ENCODE data around the gene RPL38.

The RPL38 gene

GRCh38 chr17:74212209-74212912 lies 8.9 kb downstream of the RPL38 start:
- no peaks in the 10 kb centered on the region for H3K27me3 ChIP-seq (ENCODE audit: insufficient read depth, poor library complexity, severe bottlenecking)
- peak overlapping the region; percentile 50 for H3K4me3 ChIP-seq (replicated peaks; ENCODE audit: insufficient read depth, low read length)
- TF ChIP-seq CTCF (IDR thresholded peaks at IDR 0.05; ENCODE audit: insufficient read depth, low read length) (no peak), SPI1 (IDR thresholded peaks at IDR 0.05; ENCODE audit: borderline replicate concordance, low read depth) (no peak), GABPA (IDR thresholded peaks at IDR 0.05; ENCODE audit: low read depth) (no peak), POLR2AphosphoS5 (IDR thresholded peaks at IDR 0.05; ENCODE audit: low read depth) (no peak), REST (IDR thresholded peaks at IDR 0.05; ENCODE audit: insufficient replicate concordance, low read depth) (no peak)
- peak in 1 of 2 experiments; percentile 38 for DNase-seq (ENCODE audit: low read depth in 1 of 2, low spot score in 1 of 2)
- no peak overlapping the region for H3K27ac ChIP-seq (replicated peaks)

- Histone ChIP-seq H3K27me3 (ENCODE audit: insufficient read depth, poor library complexity, severe bottlenecking) (no peaks in the 10 kb centered on the region), H3K27ac (replicated peaks) (no peak within 1 kb of the TSS), H3K4me3 (replicated peaks; ENCODE audit: insufficient read depth, low read length) (peak within 1 kb of the TSS; percentile 50)
- DNase-seq (ENCODE audit: low read depth in 1 of 2, low spot score in 1 of 2), result peak; percentile 79 to 81
- TF ChIP-seq SPI1 (IDR thresholded peaks at IDR 0.05; ENCODE audit: borderline replicate concordance, low read depth) (peak; percentile 62; the same call in 1 of the 2 replicates), REST (IDR thresholded peaks at IDR 0.05; ENCODE audit: insufficient replicate concordance, low read depth) (no peak), GABPA (IDR thresholded peaks at IDR 0.05; ENCODE audit: low read depth) (no peak), CTCF (IDR thresholded peaks at IDR 0.05; ENCODE audit: insufficient read depth, low read length) (peak; percentile 9), POLR2AphosphoS5 (IDR thresholded peaks at IDR 0.05; ENCODE audit: low read depth) (no peak)
Measured at GRCh38 chr17:74212913-74213791, 9.7 kb downstream of the RPL38 start, which contains the start of gene TTYH2. TTYH2 (plus strand) TSS chr17:74213571; CDS start chr17:74213588, 17 bp downstream.

- Histone ChIP-seq H3K27ac (replicated peaks) (no peak overlapping the region), H3K4me3 (replicated peaks; ENCODE audit: insufficient read depth, low read length) (peak overlapping the region; percentile 50), H3K27me3 (ENCODE audit: insufficient read depth, poor library complexity, severe bottlenecking) (no peaks in the 10 kb centered on the region)
- no peak for TF ChIP-seq POLR2AphosphoS5 (IDR thresholded peaks at IDR 0.05; ENCODE audit: low read depth)
- TF ChIP-seq SPI1 (IDR thresholded peaks at IDR 0.05; ENCODE audit: borderline replicate concordance, low read depth), result peak; percentile 90
- 0 out of 2 replicates have a peak, but pooled peaks have one; percentile 15 for TF ChIP-seq GABPA (IDR thresholded peaks at IDR 0.05; ENCODE audit: low read depth)
- peak in 1 of 2 experiments; percentile 50 for DNase-seq (ENCODE audit: low read depth in 1 of 2, low spot score in 1 of 2)
Measured at GRCh38 chr17:74213861-74214391, 10.4 kb downstream of the RPL38 start.

Measured in HL-60 (cell line).